B cell (primary cell): ENCODE data around the gene AOPEP. TPM values are rescaled to one million over a fixed set of nuclear protein-coding genes. Genes with fewer than 3 reads are reported as not detected.

Source experiments
- ATAC-seq: fragments of 200-7000 bp; cut with Tn5 transposase; one replicate; pipeline ENCODE4 v1.10.0; 2021; ENCODE audit warnings: low read depth, mild to moderate bottlenecking, moderate number of reproducible peaks, moderate library complexity
- CTCF ChIA-PET: fragments of 350-600 bp; sonication (Branson Sonifier 250); formaldehyde crosslinking; loops from one replicate; lab custom pipeline; 2021; ENCODE audit warnings: antibody characterized with exemption, inconsistent platforms; lab: Charles Lee
- POLR2A ChIA-PET: fragments of 350-600 bp; sonication (Branson Sonifier 250); formaldehyde crosslinking; loops from one replicate; lab custom pipeline; 2021; ENCODE audit warnings: antibody characterized with exemption; lab: Charles Lee
- DNase-seq: peaks from one replicate; pipeline ENCODE4 v3.0.0; 2013
- H2AFZ ChIP-seq: 2 replicates; pipeline ENCODE4 v1.6.1; 2012; ENCODE audit warnings: mild to moderate bottlenecking, low read depth, low read length; ENCODE audit not compliant: insufficient read depth, poor library complexity, severe bottlenecking
- H3K27ac ChIP-seq, 2 donors: 1 replicate in 1 of 2; 2 replicates in 1 of 2; pipeline ENCODE4 v1.5.1; 2012 to 2013; ENCODE audit warnings: low read length in 2 of 2, mild to moderate bottlenecking in 2 of 2, moderate library complexity in 1 of 2
- H3K27me3 ChIP-seq, 4 experiments: fragments of 200-600 bp in 1 of 4; sonication (generic) in 1 of 4; replicated peaks in 1 of 4; 1 replicate in 2 of 4; 2 replicates in 2 of 4; pipeline versions ENCODE4 v1.6.1 to v1.7.0; 2013 to 2016; ENCODE audit warnings: low read length in 3 of 4, mild to moderate bottlenecking in 2 of 4, mixed read lengths in 1 of 4, moderate library complexity in 1 of 4; ENCODE audit not compliant: insufficient read depth in 4 of 4, control insufficient read depth in 3 of 4; ENCODE audit errors: control extremely low read depth in 1 of 4
- H3K36me3 ChIP-seq, 2 experiments: replicated peaks in 1 of 2; 1 replicate in 1 of 2; 2 replicates in 1 of 2; pipeline versions ENCODE4 v1.6.1 to v1.7.1; 2013; ENCODE audit warnings: low read length in 1 of 2; ENCODE audit not compliant: insufficient read depth in 2 of 2, control insufficient read depth in 1 of 2; ENCODE audit errors: control extremely low read depth in 1 of 2, extremely low read depth in 1 of 2
- H3K4me1 ChIP-seq, 2 donors: fragments of 200-600 bp in 1 of 2; sonication (generic) in 1 of 2; 1 replicate in 1 of 2; 2 replicates in 1 of 2; pipeline versions ENCODE4 v1.5.1 to v1.6.1; 2013 to 2017; ENCODE audit warnings: low read length in 2 of 2; ENCODE audit not compliant: control insufficient read depth in 2 of 2, insufficient read depth in 2 of 2
- H3K4me2 ChIP-seq: replicated peaks from 2 replicates; pipeline ENCODE3; 2012; ENCODE audit warnings: mild to moderate bottlenecking, low read depth, low read length; ENCODE audit not compliant: poor library complexity, severe bottlenecking
- H3K4me3 ChIP-seq, 5 experiments: fragments of 200-600 bp in 1 of 5; sonication (generic) in 1 of 5; 1 replicate in 3 of 5; 2 replicates in 2 of 5; pipeline versions ENCODE4 v1.5.1 to v1.7.0; 2011 to 2016; ENCODE audit warnings: low read length in 4 of 5, mild to moderate bottlenecking in 4 of 5, low read depth in 2 of 5, control low read depth in 1 of 5, moderate library complexity in 1 of 5; ENCODE audit not compliant: insufficient read depth in 1 of 5; ENCODE audit errors: control extremely low read depth in 1 of 5, extremely low read depth in 1 of 5
- H3K79me2 ChIP-seq: fragments of 200-600 bp; sonication (generic); one replicate; pipeline ENCODE4 v1.6.0; 2016; ENCODE audit warnings: low read length; ENCODE audit not compliant: control insufficient read depth, insufficient read depth
- H3K9ac ChIP-seq: fragments of 200-600 bp; sonication (generic); 2 replicates; pipeline ENCODE4 v1.6.1; 2017; ENCODE audit warnings: mild to moderate bottlenecking, low read length, moderate library complexity
- H3K9me3 ChIP-seq, 3 donors: one replicate each; pipeline versions ENCODE4 v1.6.1 to v1.7.1; 2013; ENCODE audit warnings: low read length in 2 of 3; ENCODE audit not compliant: control insufficient read depth in 2 of 3, insufficient read depth in 1 of 3; ENCODE audit errors: control extremely low read depth in 1 of 3
- H4K20me1 ChIP-seq: 2 replicates; pipeline ENCODE4 v1.6.0; 2012; ENCODE audit warnings: mild to moderate bottlenecking, low read length; ENCODE audit not compliant: insufficient read depth, control insufficient read depth, poor library complexity, severe bottlenecking
- H3K27ac Mint-ChIP-seq: one replicate; pipeline ENCODE4 v1.8.0; 2021; ENCODE audit warnings: mixed read lengths
- H3K27me3 Mint-ChIP-seq: one replicate; pipeline ENCODE4 v1.8.0; 2021; ENCODE audit warnings: mixed read lengths
- H3K4me1 Mint-ChIP-seq: one replicate; pipeline ENCODE4 v1.8.0; 2021; ENCODE audit warnings: mixed read lengths
- H3K4me3 Mint-ChIP-seq: one replicate; pipeline ENCODE4 v1.8.0; 2021; ENCODE audit warnings: mixed read lengths
- H3K9me3 Mint-ChIP-seq: one replicate; pipeline ENCODE4 v1.8.0; 2022; ENCODE audit warnings: mixed read lengths; ENCODE audit not compliant: insufficient read depth
- EZH2 ChIP-seq: IDR thresholded peaks from 2 replicates; pipeline ENCODE4 v1.6.1; 2012; ENCODE audit warnings: borderline replicate concordance, low read depth, mild to moderate bottlenecking, moderate library complexity, low read length; ENCODE audit not compliant: insufficient read depth, poor library complexity, severe bottlenecking
- WGBS: methylation state at CpG from one replicate; pipeline ENCODE4 v1.1.5; 2013; ENCODE audit warnings: missing lambda C conversion rate; ENCODE audit not compliant: insufficient coverage; 5-methylcytosine and 5-hydroxymethylcytosine counted together
- intact Hi-C: fragments of 100-400 bp; cut with micrococcal nuclease; formaldehyde crosslinking; loops from one replicate; pipeline ENCODE4 v1.10.0; 2022
- polyA plus RNA-seq: library from polyadenylated mRNA; depleted of rRNA; stranded (reverse); fragments of >200 nt; gene quantifications from 2 replicates; pipeline ENCODE4 v1.2.3, GENCODE V29; 2012
- total RNA-seq, 2 donors: library from RNA; stranded (reverse); fragments of 120-200 nt in 1 of 2; gene quantifications; 1 replicate in 1 of 2; 2 replicates in 1 of 2; pipeline versions ENCODE4 v1.2.3 to v1.2.4, GENCODE V29; 2013 to 2022
- TF ChIP-seq, protein P1 (sequence below): fragments of 200-600 bp; IDR thresholded peaks from one replicate; pipeline ENCODE4 v1.8.0; 2022; ENCODE audit warnings: antibody characterized with exemption, mild to moderate bottlenecking

Gene AOPEP
- total and polyA plus RNA-seq, 2 donors (not counting 1 experiment from before 2014, with no cell fraction given): 5.1 to 35.8 TPM

DNA sequence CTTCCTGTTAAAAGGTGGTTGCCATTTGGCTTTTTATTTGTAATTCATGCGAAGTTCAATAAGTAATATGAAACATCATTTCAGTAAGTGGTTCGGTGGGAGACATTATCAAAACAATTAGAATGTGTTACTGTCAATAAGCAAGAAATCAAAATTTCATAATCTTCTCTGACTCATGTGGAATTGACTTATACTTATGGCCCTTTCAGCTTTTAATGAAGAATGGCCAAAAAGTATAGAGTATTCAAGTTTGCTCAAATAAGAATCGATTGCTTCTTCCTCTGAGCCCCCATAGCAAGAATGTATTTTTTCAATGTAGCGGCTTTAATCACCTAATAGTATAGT lies 174.5 kb downstream of the AOPEP start:
- Histone ChIP-seq H3K4me3 (no peak overlapping the region), H3K4me1 (no peaks in the 10 kb centered on the region), H3K36me3 (no peaks in the 10 kb centered on the region), H3K9me3 (no peaks in the 10 kb centered on the region), H3K27me3 (no peaks in the 10 kb centered on the region), H3K79me2 (no peaks in the 10 kb centered on the region), H2AFZ (no peak overlapping the region), H3K9ac (no peak overlapping the region), H4K20me1 (no peaks in the 10 kb centered on the region), H3K4me2 (no peak overlapping the region), H3K27ac (no peak overlapping the region)
- ATAC-seq (no peak), DNase-seq (no peak)
- Mint-ChIP-seq H3K9me3 (no peaks in the 10 kb centered on the region), H3K4me1 (no peaks in the 10 kb centered on the region), H3K27ac (no peak overlapping the region), H3K4me3 (no peak overlapping the region), H3K27me3 (no peaks in the 10 kb centered on the region)
- no CpG with 5 or more reads among the region's 4 CpGs for WGBS
- TF ChIP-seq EZH2: no peak
- TF ChIP-seq, protein P1, sequence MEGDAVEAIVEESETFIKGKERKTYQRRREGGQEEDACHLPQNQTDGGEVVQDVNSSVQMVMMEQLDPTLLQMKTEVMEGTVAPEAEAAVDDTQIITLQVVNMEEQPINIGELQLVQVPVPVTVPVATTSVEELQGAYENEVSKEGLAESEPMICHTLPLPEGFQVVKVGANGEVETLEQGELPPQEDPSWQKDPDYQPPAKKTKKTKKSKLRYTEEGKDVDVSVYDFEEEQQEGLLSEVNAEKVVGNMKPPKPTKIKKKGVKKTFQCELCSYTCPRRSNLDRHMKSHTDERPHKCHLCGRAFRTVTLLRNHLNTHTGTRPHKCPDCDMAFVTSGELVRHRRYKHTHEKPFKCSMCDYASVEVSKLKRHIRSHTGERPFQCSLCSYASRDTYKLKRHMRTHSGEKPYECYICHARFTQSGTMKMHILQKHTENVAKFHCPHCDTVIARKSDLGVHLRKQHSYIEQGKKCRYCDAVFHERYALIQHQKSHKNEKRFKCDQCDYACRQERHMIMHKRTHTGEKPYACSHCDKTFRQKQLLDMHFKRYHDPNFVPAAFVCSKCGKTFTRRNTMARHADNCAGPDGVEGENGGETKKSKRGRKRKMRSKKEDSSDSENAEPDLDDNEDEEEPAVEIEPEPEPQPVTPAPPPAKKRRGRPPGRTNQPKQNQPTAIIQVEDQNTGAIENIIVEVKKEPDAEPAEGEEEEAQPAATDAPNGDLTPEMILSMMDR: no peak
- CTCF ChIA-PET: no interaction called here
- intact Hi-C loops: no loop called here
- POLR2A ChIA-PET: no interaction called here

DNA sequence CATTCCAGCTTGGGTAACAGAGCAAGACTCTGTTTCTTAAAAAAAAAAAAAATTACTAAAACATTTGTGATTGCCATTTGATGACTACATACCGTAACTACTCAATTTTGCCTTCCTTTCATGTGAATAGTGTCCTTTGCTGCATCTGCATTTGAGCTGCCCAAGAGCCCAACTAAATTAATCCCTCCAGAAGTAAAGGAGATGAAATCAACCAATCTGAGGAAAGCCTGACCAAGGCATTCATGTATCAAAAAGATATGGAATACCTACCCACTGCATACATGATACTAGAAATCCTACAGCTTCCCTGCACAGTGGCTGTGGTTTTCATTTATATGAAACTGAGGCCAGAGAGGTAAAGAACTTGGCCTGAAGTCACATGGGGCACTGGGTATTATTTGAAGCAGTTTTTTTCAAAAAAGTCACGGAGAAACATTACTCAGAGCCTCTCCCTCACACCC lies 177.5 kb downstream of the AOPEP start:
- no peaks in the 10 kb centered on the region for H3K9me3 ChIP-seq
- no peak overlapping the region for H2AFZ ChIP-seq
- no CpG with 5 or more reads among the region's 2 CpGs for WGBS
- H3K27me3 ChIP-seq: no peaks in the 10 kb centered on the region
- ATAC-seq (no peak), DNase-seq (no peak)
- Mint-ChIP-seq H3K9me3 (no peaks in the 10 kb centered on the region), H3K27ac (no peak overlapping the region), H3K27me3 (no peaks in the 10 kb centered on the region), H3K4me3 (no peak overlapping the region), H3K4me1 (no peaks in the 10 kb centered on the region)
- ChIA-PET CTCF (interaction anchor here (0.5 to 1.2 kb wide), 3 partner anchors 11 to 234 kb away, joined by 3 to 4 read pairs (median 3); no protein-coding TSS in a partner anchor), POLR2A (no interaction called here)
- H4K20me1 ChIP-seq: no peaks in the 10 kb centered on the region
- intact Hi-C loops: no loop called here
- TF ChIP-seq, protein P1: no peak
- TF ChIP-seq EZH2: no peak
- H3K36me3 ChIP-seq: no peaks in the 10 kb centered on the region
- H3K4me3 ChIP-seq: no peak overlapping the region
- no peak overlapping the region for H3K27ac ChIP-seq
- no peak overlapping the region for H3K9ac ChIP-seq
- H3K4me2 ChIP-seq: no peak overlapping the region
- no peaks in the 10 kb centered on the region for H3K4me1 ChIP-seq
- no peaks in the 10 kb centered on the region for H3K79me2 ChIP-seq
